Testis (tissue), 2 donors: Measurements from ENCODE around the gene C11orf21.

ENCODE experiments used
- CTCF ChIP-seq, 3 experiments: fragments of 450-650 bp in 2 of 3; fragments of 200-600 bp in 1 of 3; sonication (generic) in 1 of 3; IDR thresholded peaks; one replicate each; pipeline ENCODE4 v1.5.1; 2016 to 2019; ENCODE audit warnings: antibody characterized with exemption in 3 of 3, mild to moderate bottlenecking in 2 of 3, moderate library complexity in 1 of 3
- POLR2A ChIP-seq: fragments of 450-650 bp; IDR thresholded peaks from one replicate; pipeline ENCODE4 v1.6.1; 2017; ENCODE audit warnings: antibody characterized with exemption, mild to moderate bottlenecking, moderate library complexity

DNA sequence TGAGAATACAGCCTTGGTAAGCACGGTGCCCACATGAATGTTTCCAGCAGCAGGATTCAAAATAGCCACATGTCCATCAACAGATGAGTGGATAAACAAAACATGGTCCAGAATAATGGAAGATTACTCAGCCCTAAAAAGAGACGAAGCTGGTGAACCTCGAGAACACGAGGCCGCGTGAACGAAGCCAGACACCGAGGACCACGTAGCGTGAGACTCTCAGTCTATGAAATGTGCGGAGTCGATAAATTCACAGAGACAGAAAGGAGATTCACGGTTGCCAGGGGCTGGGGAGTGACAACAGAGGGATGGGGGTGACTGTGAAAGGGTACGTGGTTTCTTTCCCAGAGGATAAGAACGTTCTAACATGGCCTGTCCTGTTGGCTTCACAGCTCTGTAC is 28.4 kb downstream of the C11orf21 start:
- TF ChIP-seq CTCF (IDR thresholded peaks at IDR 0.05) (no peak), POLR2A (no peak)
